ENCODE measurements around the gene ISYNA1.

ISYNA1 gene

GRCh38 chr19:18433015-18433691, 4.8 kb downstream of the ISYNA1 start:
- H3K4me3 ChIP-seq (ENCODE audit: low read depth, low read length) = peak overlapping the region; percentile 31
- no peak for DNase-seq (ENCODE audit: low read depth, low spot score)
- no peak for TF ChIP-seq CTCF (IDR thresholded peaks at IDR 0.05; ENCODE audit: low read depth, low read length)
- in situ Hi-C loops (cut with HindIII; ENCODE audit: low sequenced_read_pairs) = no loop called here

GRCh38 chr19:18432275-18433014, 5.5 kb downstream of the ISYNA1 start:
- no peak overlapping the region for H3K4me3 ChIP-seq (ENCODE audit: low read depth, low read length)
- in situ Hi-C loops (cut with HindIII; ENCODE audit: low sequenced_read_pairs) = no loop called here
- DNase-seq (ENCODE audit: low read depth, low spot score) = no peak
- TF ChIP-seq CTCF (IDR thresholded peaks at IDR 0.05; ENCODE audit: low read depth, low read length) = no peak

GRCh38 chr19:18431351-18432197, 6.4 kb downstream of the ISYNA1 start:
- TF ChIP-seq CTCF (IDR thresholded peaks at IDR 0.05; ENCODE audit: low read depth, low read length) = no peak
- in situ Hi-C loops (cut with HindIII; ENCODE audit: low sequenced_read_pairs) = no loop called here

GRCh38 chr19:18430417-18431144, 7.4 kb downstream of the ISYNA1 start:
- in situ Hi-C loops (cut with HindIII; ENCODE audit: low sequenced_read_pairs) = no loop called here
- DNase-seq (ENCODE audit: low read depth, low spot score) = no peak
- no peak for TF ChIP-seq CTCF (IDR thresholded peaks at IDR 0.05; ENCODE audit: low read depth, low read length)

More at GRCh38 chr19:18431351-18432197, 6.4 kb downstream of the ISYNA1 start:
- H3K4me3 ChIP-seq (ENCODE audit: low read depth, low read length) = no peak overlapping the region
- no peak for DNase-seq (ENCODE audit: low read depth, low spot score)

GRCh38 chr19:18429717-18430416, 8.1 kb downstream of the ISYNA1 start:
- in situ Hi-C loops (cut with HindIII; ENCODE audit: low sequenced_read_pairs) = no loop called here
- TF ChIP-seq CTCF (IDR thresholded peaks at IDR 0.05; ENCODE audit: low read depth, low read length) = no peak
- no peak overlapping the region for H3K4me3 ChIP-seq (ENCODE audit: low read depth, low read length)
- no peak for DNase-seq (ENCODE audit: low read depth, low spot score)

More at GRCh38 chr19:18430417-18431144, 7.4 kb downstream of the ISYNA1 start:
- no peak overlapping the region for H3K4me3 ChIP-seq (ENCODE audit: low read depth, low read length)

All from astrocyte of the spinal cord (primary cell).